Ovary (tissue), 3 donors: ENCODE data around the gene SRC.

Experiments used
- POLR2A ChIP-seq: fragments of 450-650 bp; IDR thresholded peaks from one replicate; pipeline ENCODE4 v1.6.1; 2017; ENCODE audit warnings: antibody characterized with exemption, mild to moderate bottlenecking, moderate library complexity
- TF ChIP-seq, protein P1 (sequence below), 3 donors: fragments of 450-650 bp in 2 of 3; fragments of 200-600 bp in 1 of 3; IDR thresholded peaks; one replicate each; pipeline versions ENCODE4 v1.5.1 to v1.8.0; 2016 to 2022; ENCODE audit warnings: antibody characterized with exemption in 3 of 3, mild to moderate bottlenecking in 1 of 3
- donor health status: DM: no; HTN: no; CAD: no.

DNA sequence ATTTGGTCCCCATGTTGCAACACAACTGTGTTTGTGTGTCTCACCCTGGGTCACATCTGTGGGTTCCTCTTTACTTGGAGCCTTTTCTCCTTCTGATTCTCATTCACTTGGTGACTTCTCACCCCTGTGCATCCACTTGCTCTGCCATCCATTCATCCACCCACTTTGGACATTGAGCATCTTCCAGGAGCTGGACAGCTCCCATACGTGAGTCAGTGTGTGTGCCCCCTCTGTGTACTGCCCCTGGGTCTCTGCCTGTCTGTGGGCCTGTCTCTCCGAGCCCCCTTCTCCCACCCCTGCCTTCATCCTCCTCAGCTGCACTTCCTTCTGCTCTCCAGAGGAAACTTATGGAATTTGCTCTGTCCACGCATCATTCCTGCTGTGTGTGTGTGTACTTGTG lies 107.3 kb downstream of the SRC start:
- TF ChIP-seq, protein P1, sequence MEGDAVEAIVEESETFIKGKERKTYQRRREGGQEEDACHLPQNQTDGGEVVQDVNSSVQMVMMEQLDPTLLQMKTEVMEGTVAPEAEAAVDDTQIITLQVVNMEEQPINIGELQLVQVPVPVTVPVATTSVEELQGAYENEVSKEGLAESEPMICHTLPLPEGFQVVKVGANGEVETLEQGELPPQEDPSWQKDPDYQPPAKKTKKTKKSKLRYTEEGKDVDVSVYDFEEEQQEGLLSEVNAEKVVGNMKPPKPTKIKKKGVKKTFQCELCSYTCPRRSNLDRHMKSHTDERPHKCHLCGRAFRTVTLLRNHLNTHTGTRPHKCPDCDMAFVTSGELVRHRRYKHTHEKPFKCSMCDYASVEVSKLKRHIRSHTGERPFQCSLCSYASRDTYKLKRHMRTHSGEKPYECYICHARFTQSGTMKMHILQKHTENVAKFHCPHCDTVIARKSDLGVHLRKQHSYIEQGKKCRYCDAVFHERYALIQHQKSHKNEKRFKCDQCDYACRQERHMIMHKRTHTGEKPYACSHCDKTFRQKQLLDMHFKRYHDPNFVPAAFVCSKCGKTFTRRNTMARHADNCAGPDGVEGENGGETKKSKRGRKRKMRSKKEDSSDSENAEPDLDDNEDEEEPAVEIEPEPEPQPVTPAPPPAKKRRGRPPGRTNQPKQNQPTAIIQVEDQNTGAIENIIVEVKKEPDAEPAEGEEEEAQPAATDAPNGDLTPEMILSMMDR (IDR thresholded peaks at IDR 0.05) = no peak
- TF ChIP-seq POLR2A = no peak
